Activated T-cell treated with anti-CD3 and anti-CD28 coated beads, Interleukin-2, amount 50 U/mL, for 24 hours (primary cell): Measurements from ENCODE around the gene ZNF784.
"Not testable (repeated sequence)": the region's sequence is repeated elsewhere in the genome, so short reads cannot be mapped to it uniquely, and the experiment has no call there.

Experiments
- DNase-seq: peaks from one replicate; pipeline ENCODE4 v3.0.0-alpha.2; 2020
- H3K27ac Mint-ChIP-seq: 2 replicates; pipeline ENCODE4 v1.8.0; 2020; ENCODE audit warnings: mild to moderate bottlenecking, mixed read lengths
- H3K27me3 Mint-ChIP-seq: 2 replicates; pipeline ENCODE4 v1.8.0; 2020; ENCODE audit warnings: mixed read lengths
- H3K36me3 Mint-ChIP-seq: 2 replicates; pipeline ENCODE4 v1.8.0; 2020; ENCODE audit warnings: low read depth, mixed read lengths
- H3K4me1 Mint-ChIP-seq: 2 replicates; pipeline ENCODE4 v1.8.0; 2020; ENCODE audit warnings: low read depth, mixed read lengths
- H3K4me3 Mint-ChIP-seq: 2 replicates; pipeline ENCODE4 v1.8.0; 2020; ENCODE audit warnings: mild to moderate bottlenecking, moderate library complexity, mixed read lengths
- H3K9me3 Mint-ChIP-seq: 2 replicates; pipeline ENCODE4 v1.8.0; 2020; ENCODE audit warnings: mixed read lengths

The ZNF784 gene

GRCh38 chr19:55585658-55586339, 38.6 kb downstream of the ZNF784 start:
- H3K4me3 Mint-ChIP-seq, result peak overlapping the region; percentile 54
- H3K27ac Mint-ChIP-seq, result peak overlapping the region; percentile 4

GRCh38 chr19:55584871-55585270, 39.5 kb downstream of the ZNF784 start:
- H3K4me1 Mint-ChIP-seq, result peaks cover 39% of the 10 kb centered on the region
- H3K27ac Mint-ChIP-seq, result no peak overlapping the region
- DNase-seq, result no peak
- H3K4me3 Mint-ChIP-seq, result no peak overlapping the region
- no peaks in the 10 kb centered on the region for H3K9me3 Mint-ChIP-seq
- H3K36me3 Mint-ChIP-seq, result peaks cover 4% of the 10 kb centered on the region
- H3K27me3 Mint-ChIP-seq, result no peaks in the 10 kb centered on the region

More at GRCh38 chr19:55585658-55586339, 38.6 kb downstream of the ZNF784 start:
- peaks cover 37% of the 10 kb centered on the region for H3K4me1 Mint-ChIP-seq
- DNase-seq, result peak; percentile 78
- no peaks in the 10 kb centered on the region for H3K9me3 Mint-ChIP-seq
- H3K27me3 Mint-ChIP-seq, result no peaks in the 10 kb centered on the region
- H3K36me3 Mint-ChIP-seq, result no peaks in the 10 kb centered on the region

- not testable (repeated sequence) for H3K36me3 Mint-ChIP-seq, H3K27ac Mint-ChIP-seq, H3K27me3 Mint-ChIP-seq, H3K9me3 Mint-ChIP-seq, H3K4me3 Mint-ChIP-seq, DNase-seq
- H3K4me1 Mint-ChIP-seq, result peaks cover 42% of the 10 kb centered on the region
Measured at GRCh38 chr19:55583897-55584296, 40.5 kb downstream of the ZNF784 start.

GRCh38 chr19:55582284-55582683, 42.1 kb downstream of the ZNF784 start:
- peaks cover 36% of the 10 kb centered on the region for H3K4me1 Mint-ChIP-seq
- H3K27me3 Mint-ChIP-seq, H3K27ac Mint-ChIP-seq, DNase-seq, H3K4me3 Mint-ChIP-seq, H3K9me3 Mint-ChIP-seq: not testable (repeated sequence)
- peaks cover 13% of the 10 kb centered on the region for H3K36me3 Mint-ChIP-seq

GRCh38 chr19:55581823-55582223, 42.5 kb downstream of the ZNF784 start:
- Mint-ChIP-seq H3K4me1 (peaks cover 32% of the 10 kb centered on the region), H3K9me3 (no peaks in the 10 kb centered on the region), H3K27me3 (no peaks in the 10 kb centered on the region), H3K4me3 (peak overlapping the region; percentile 81), H3K27ac (peak overlapping the region; percentile 82), H3K36me3 (peaks cover 17% of the 10 kb centered on the region)
- no peak for DNase-seq

- Mint-ChIP-seq H3K9me3 (no peaks in the 10 kb centered on the region), H3K27me3 (no peaks in the 10 kb centered on the region), H3K4me3 (peak overlapping the region; percentile 81), H3K4me1 (peaks cover 28% of the 10 kb centered on the region), H3K27ac (peak overlapping the region; percentile 82), H3K36me3 (peaks cover 20% of the 10 kb centered on the region)
- no peak for DNase-seq
Measured at GRCh38 chr19:55581145-55581822, 43.1 kb downstream of the ZNF784 start.

- peak; percentile 89 for DNase-seq
- peaks cover 20% of the 10 kb centered on the region for H3K36me3 Mint-ChIP-seq
- peak within 1 kb of the TSS; percentile 81 for H3K4me3 Mint-ChIP-seq
- no peaks in the 10 kb centered on the region for H3K27me3 Mint-ChIP-seq
- peaks cover 23% of the 10 kb centered on the region for H3K4me1 Mint-ChIP-seq
- H3K27ac Mint-ChIP-seq, result peak within 1 kb of the TSS; percentile 93
- no peaks in the 10 kb centered on the region for H3K9me3 Mint-ChIP-seq
Measured at GRCh38 chr19:55580628-55581144, 43.7 kb downstream of the ZNF784 start, which contains the start of gene ZNF579. Gene ZNF579, minus strand, starts transcription at chr19:55580848. Its CDS starts 1,209 bp downstream, at chr19:55579639.

- Mint-ChIP-seq H3K36me3 (peaks cover 20% of the 10 kb centered on the region), H3K27ac (peak overlapping the region; percentile 93), H3K27me3 (no peaks in the 10 kb centered on the region), H3K4me3 (peak overlapping the region; percentile 81), H3K4me1 (peaks cover 18% of the 10 kb centered on the region), H3K9me3 (no peaks in the 10 kb centered on the region)
- no peak for DNase-seq
Measured at GRCh38 chr19:55579766-55580621, 44.4 kb downstream of the ZNF784 start.

GRCh38 chr19:55578761-55579747, 45.3 kb downstream of the ZNF784 start:
- peak overlapping the region; percentile 93 for H3K27ac Mint-ChIP-seq
- peaks cover 18% of the 10 kb centered on the region for H3K4me1 Mint-ChIP-seq
- no peak for DNase-seq

GRCh38 chr19:55578031-55578760, 46.2 kb downstream of the ZNF784 start:
- Mint-ChIP-seq H3K36me3 (peaks cover 20% of the 10 kb centered on the region), H3K4me3 (no peak overlapping the region), H3K9me3 (no peaks in the 10 kb centered on the region), H3K4me1 (peaks cover 18% of the 10 kb centered on the region), H3K27me3 (no peaks in the 10 kb centered on the region), H3K27ac (no peak overlapping the region)
- DNase-seq, result no peak

More at GRCh38 chr19:55578761-55579747, 45.3 kb downstream of the ZNF784 start:
- no peaks in the 10 kb centered on the region for H3K27me3 Mint-ChIP-seq
- peak overlapping the region; percentile 81 for H3K4me3 Mint-ChIP-seq
- H3K9me3 Mint-ChIP-seq, result no peaks in the 10 kb centered on the region
- peaks cover 20% of the 10 kb centered on the region for H3K36me3 Mint-ChIP-seq

- no peaks in the 10 kb centered on the region for H3K9me3 Mint-ChIP-seq
- H3K27ac Mint-ChIP-seq, result no peak overlapping the region
- peaks cover 14% of the 10 kb centered on the region for H3K4me1 Mint-ChIP-seq
- peaks cover 20% of the 10 kb centered on the region for H3K36me3 Mint-ChIP-seq
- no peak for DNase-seq
- H3K27me3 Mint-ChIP-seq, result no peaks in the 10 kb centered on the region
- H3K4me3 Mint-ChIP-seq, result no peak overlapping the region
Measured at GRCh38 chr19:55576746-55577145, 47.6 kb downstream of the ZNF784 start.

GRCh38 chr19:55573929-55574328, 50.4 kb downstream of the ZNF784 start:
- not testable (repeated sequence) for DNase-seq, H3K27ac Mint-ChIP-seq, H3K27me3 Mint-ChIP-seq, H3K4me1 Mint-ChIP-seq, H3K9me3 Mint-ChIP-seq, H3K4me3 Mint-ChIP-seq
- H3K36me3 Mint-ChIP-seq, result peaks cover 12% of the 10 kb centered on the region
